Activated T-cell treated with anti-CD3 and anti-CD28 coated beads, Interleukin-2, amount 50 U/mL, for 72 hours (primary cell): ENCODE results near the gene DGKB. TPM values are rescaled to one million over a fixed set of nuclear protein-coding genes. Genes with fewer than 3 reads are reported as not detected.

Experiments
- ATAC-seq, 2 donors: fragments of 150-1000 bp; cut with Tn5 transposase; replicated peaks in 1 of 2; 2 replicates each; pipeline ENCODE4 v1.10.0; 2021; ENCODE audit warnings: moderate library complexity in 2 of 2, mild to moderate bottlenecking in 1 of 2
- DNase-seq, 2 donors: peaks; one replicate each; pipeline ENCODE4 v3.0.0; 2021 to 2022; ENCODE audit warnings: mixed read lengths in 1 of 2
- H3K27ac Mint-ChIP-seq: one replicate; pipeline ENCODE4 v1.8.0; 2022; ENCODE audit warnings: mild to moderate bottlenecking, moderate library complexity, mixed read lengths
- H3K27me3 Mint-ChIP-seq: one replicate; pipeline ENCODE4 v1.8.0; 2022; ENCODE audit warnings: low read depth, mixed read lengths
- H3K36me3 Mint-ChIP-seq, 2 donors: one replicate each; pipeline ENCODE4 v1.8.0; 2022; ENCODE audit warnings: mixed read lengths in 2 of 2, mild to moderate bottlenecking in 1 of 2; ENCODE audit not compliant: insufficient read depth in 2 of 2
- H3K4me1 Mint-ChIP-seq: one replicate; pipeline ENCODE4 v1.8.0; 2022; ENCODE audit warnings: low read depth, mixed read lengths
- H3K4me3 Mint-ChIP-seq, 2 donors: one replicate each; pipeline ENCODE4 v1.8.0; 2022; ENCODE audit warnings: mild to moderate bottlenecking in 2 of 2, mixed read lengths in 2 of 2, moderate library complexity in 2 of 2
- H3K9me3 Mint-ChIP-seq, 2 donors: one replicate each; pipeline ENCODE4 v1.8.0; 2022; ENCODE audit warnings: mixed read lengths in 2 of 2
- total RNA-seq, 2 donors: library from RNA; stranded (reverse); gene quantifications; one replicate each; pipeline ENCODE4 v1.2.3, GENCODE V29; 2022

Gene DGKB
- total RNA-seq, 2 donors from 2014 or later, result not detected

- DNase-seq (no peak), ATAC-seq (no peak)
- Mint-ChIP-seq H3K36me3 (no peaks in the 10 kb centered on the region), H3K27me3 (no peaks in the 10 kb centered on the region), H3K27ac (no peak overlapping the region), H3K9me3 (no peaks in the 10 kb centered on the region), H3K4me1 (no peaks in the 10 kb centered on the region), H3K4me3 (no peak overlapping the region)
Observed at GRCh38 chr7:14123923-14124322, 778.6 kb downstream of the DGKB start.

GRCh38 chr7:14115701-14116100, 786.9 kb downstream of the DGKB start:
- no peak overlapping the region for H3K27ac Mint-ChIP-seq
- ATAC-seq (no peak), DNase-seq (no peak)
- no peak overlapping the region for H3K4me3 Mint-ChIP-seq
- H3K9me3 Mint-ChIP-seq, result peaks cover 4 to 8% of the 10 kb centered on the region in 2 donors
- no peaks in the 10 kb centered on the region for H3K4me1 Mint-ChIP-seq
- H3K36me3 Mint-ChIP-seq, result no peaks in the 10 kb centered on the region
- no peaks in the 10 kb centered on the region for H3K27me3 Mint-ChIP-seq

GRCh38 chr7:14104861-14105260, 797.7 kb downstream of the DGKB start:
- H3K9me3 Mint-ChIP-seq, result peaks cover 3 to 6% of the 10 kb centered on the region in 2 donors
- no peaks in the 10 kb centered on the region for H3K36me3 Mint-ChIP-seq
- no peaks in the 10 kb centered on the region for H3K27me3 Mint-ChIP-seq
- ATAC-seq, result no peak
- no peak overlapping the region for H3K4me3 Mint-ChIP-seq
- H3K27ac Mint-ChIP-seq, result no peak overlapping the region
- H3K4me1 Mint-ChIP-seq, result no peaks in the 10 kb centered on the region
- no peak for DNase-seq

- H3K27ac Mint-ChIP-seq, result no peak overlapping the region
- ATAC-seq, result no peak
- no peaks in the 10 kb centered on the region for H3K36me3 Mint-ChIP-seq
- no peaks in the 10 kb centered on the region for H3K4me1 Mint-ChIP-seq
- DNase-seq, result no peak
- H3K4me3 Mint-ChIP-seq, result no peak overlapping the region
- no peaks in the 10 kb centered on the region for H3K27me3 Mint-ChIP-seq
- H3K9me3 Mint-ChIP-seq, result peaks cover 3 to 8% of the 10 kb centered on the region in 2 donors
Observed at GRCh38 chr7:14096159-14096558, 806.4 kb downstream of the DGKB start.

- Mint-ChIP-seq H3K4me1 (no peaks in the 10 kb centered on the region), H3K4me3 (no peak overlapping the region), H3K9me3 (peaks cover 0 to 6% of the 10 kb centered on the region in 2 donors), H3K27me3 (no peaks in the 10 kb centered on the region), H3K27ac (no peak overlapping the region), H3K36me3 (no peaks in the 10 kb centered on the region)
- DNase-seq (no peak), ATAC-seq (no peak)
Observed at GRCh38 chr7:14095233-14095950, 807.2 kb downstream of the DGKB start.
